ENCODE data around the gene SMG9. TPM values are rescaled to one million over a fixed set of nuclear protein-coding genes. Genes with fewer than 3 reads are reported as not detected.

SMG9 gene
- polyA plus RNA-seq, 1 experiment: 9.2 TPM

GRCh38 chr19:43780706-43781525 is 26.2 kb upstream of the SMG9 start, which contains the start of gene KCNN4:
Gene KCNN4, minus strand, starts transcription at chr19:43780973. Its CDS starts 112 bp downstream, at chr19:43780861.
- no peak for TF ChIP-seq CTCF (IDR thresholded peaks at IDR 0.05; ENCODE audit: low read depth, low read length)
- H3K9me3 ChIP-seq (ENCODE audit: control insufficient read depth, insufficient read depth, low read length): no peaks in the 10 kb centered on the region; the same call in 1 of the 2 replicates
- no peak for DNase-seq (ENCODE audit: low read depth, low spot score)
- POLR2A ChIA-PET: no interaction called here
- CTCF ChIA-PET: interaction anchor here (1.0 to 1.5 kb wide), 3 partner anchors 15 to 35 kb away, joined by 4 to 6 read pairs (median 6); no protein-coding TSS in a partner anchor
- no peak within 1 kb of the TSS for H3K27ac ChIP-seq (ENCODE audit: low read depth, low read length)
- H3K4me3 ChIP-seq (ENCODE audit: low read depth, low read length): no peak within 1 kb of the TSS
- H3K27me3 ChIP-seq (ENCODE audit: control insufficient read depth, insufficient read depth, low read length): no peaks in the 10 kb centered on the region

GRCh38 chr19:43779820-43780219 is 25.1 kb upstream of the SMG9 start:
- no peak for DNase-seq (ENCODE audit: low read depth, low spot score)
- no peak overlapping the region for H3K4me3 ChIP-seq (ENCODE audit: low read depth, low read length)

GRCh38 chr19:43779147-43779819 is 24.5 kb upstream of the SMG9 start:
- ChIA-PET POLR2A (no interaction called here), CTCF (interaction anchor here (0.6 to 1.4 kb wide), 5 partner anchors 13 to 144 kb away, joined by 3 to 6 read pairs (median 3); no protein-coding TSS in a partner anchor)
- Histone ChIP-seq H3K27me3 (ENCODE audit: control insufficient read depth, insufficient read depth, low read length) (no peaks in the 10 kb centered on the region), H3K9me3 (ENCODE audit: control insufficient read depth, insufficient read depth, low read length) (no peaks in the 10 kb centered on the region; the same call in 1 of the 2 replicates), H3K27ac (ENCODE audit: low read depth, low read length) (no peak overlapping the region), H3K4me3 (ENCODE audit: low read depth, low read length) (no peak overlapping the region)
- DNase-seq (ENCODE audit: low read depth, low spot score): no peak
- TF ChIP-seq CTCF (IDR thresholded peaks at IDR 0.05; ENCODE audit: low read depth, low read length): no peak

More at GRCh38 chr19:43779820-43780219, 25.1 kb upstream of the SMG9 start:
- H3K27me3 ChIP-seq (ENCODE audit: control insufficient read depth, insufficient read depth, low read length): no peaks in the 10 kb centered on the region
- H3K27ac ChIP-seq (ENCODE audit: low read depth, low read length): no peak overlapping the region
- no peak for TF ChIP-seq CTCF (IDR thresholded peaks at IDR 0.05; ENCODE audit: low read depth, low read length)
- ChIA-PET POLR2A (no interaction called here), CTCF (interaction anchor here (1.4 kb wide), 1 partner anchor 14 kb away, joined by 6 read pairs; no protein-coding TSS in a partner anchor)
- no peaks in the 10 kb centered on the region; the same call in 1 of the 2 replicates for H3K9me3 ChIP-seq (ENCODE audit: control insufficient read depth, insufficient read depth, low read length)

- ChIA-PET POLR2A (no interaction called here), CTCF (interaction anchor here (0.6 to 1.3 kb wide), 4 partner anchors 12 to 143 kb away, joined by 3 read pairs; no protein-coding TSS in a partner anchor)
- no peak for TF ChIP-seq CTCF (IDR thresholded peaks at IDR 0.05; ENCODE audit: low read depth, low read length)
- peaks cover 4% of the 10 kb centered on the region for H3K27me3 ChIP-seq (ENCODE audit: control insufficient read depth, insufficient read depth, low read length)
- DNase-seq (ENCODE audit: low read depth, low spot score): no peak
- no peaks in the 10 kb centered on the region; the same call in 1 of the 2 replicates for H3K9me3 ChIP-seq (ENCODE audit: control insufficient read depth, insufficient read depth, low read length)
- no peak overlapping the region for H3K4me3 ChIP-seq (ENCODE audit: low read depth, low read length)
- no peak overlapping the region for H3K27ac ChIP-seq (ENCODE audit: low read depth, low read length)
These were observed 23.9 kb upstream of the SMG9 start for GRCh38 chr19:43778651-43779050.
